Measurements from ENCODE around the gene C1orf21. TPM values are rescaled to one million over a fixed set of nuclear protein-coding genes. Genes with fewer than 3 reads are reported as not detected.

Gene C1orf21
- total RNA-seq, 1 donor from 2014 or later: 2.6 TPM

- no peak for TF ChIP-seq CTCF (IDR thresholded peaks at IDR 0.05; ENCODE audit: insufficient read depth, low read length, poor library complexity, severe bottlenecking)
- Histone ChIP-seq H3K36me3 (ENCODE audit: control insufficient read depth, insufficient read depth, low read length) (no peaks in the 10 kb centered on the region), H3K4me3 (ENCODE audit: low read depth, low read length) (no peak overlapping the region), H3K27me3 (ENCODE audit: control insufficient read depth, insufficient read depth, low read length) (no peaks in the 10 kb centered on the region)
- DNase-seq (ENCODE audit: low read depth): no peak
Observed at GRCh38 chr1:184621260-184621659, 234.4 kb downstream of the C1orf21 start.

- TF ChIP-seq CTCF (IDR thresholded peaks at IDR 0.05; ENCODE audit: insufficient read depth, low read length, poor library complexity, severe bottlenecking): no peak
Observed at GRCh38 chr1:184622136-184622823, 235.5 kb downstream of the C1orf21 start.

GRCh38 chr1:184623404-184623803, 236.6 kb downstream of the C1orf21 start:
- H3K4me3 ChIP-seq (ENCODE audit: low read depth, low read length): no peak overlapping the region
- no peak for DNase-seq (ENCODE audit: low read depth)
- H3K36me3 ChIP-seq (ENCODE audit: control insufficient read depth, insufficient read depth, low read length): no peaks in the 10 kb centered on the region
- TF ChIP-seq CTCF (IDR thresholded peaks at IDR 0.05; ENCODE audit: insufficient read depth, low read length, poor library complexity, severe bottlenecking): no peak
- no peaks in the 10 kb centered on the region for H3K27me3 ChIP-seq (ENCODE audit: control insufficient read depth, insufficient read depth, low read length)

More at GRCh38 chr1:184622136-184622823, 235.5 kb downstream of the C1orf21 start:
- DNase-seq (ENCODE audit: low read depth): peak; percentile 58
- no peak overlapping the region for H3K4me3 ChIP-seq (ENCODE audit: low read depth, low read length)
- H3K36me3 ChIP-seq (ENCODE audit: control insufficient read depth, insufficient read depth, low read length): no peaks in the 10 kb centered on the region
- H3K27me3 ChIP-seq (ENCODE audit: control insufficient read depth, insufficient read depth, low read length): no peaks in the 10 kb centered on the region

- no peak overlapping the region for H3K4me3 ChIP-seq (ENCODE audit: low read depth, low read length)
- no peaks in the 10 kb centered on the region for H3K36me3 ChIP-seq (ENCODE audit: control insufficient read depth, insufficient read depth, low read length)
- no peaks in the 10 kb centered on the region for H3K27me3 ChIP-seq (ENCODE audit: control insufficient read depth, insufficient read depth, low read length)
- DNase-seq (ENCODE audit: low read depth): no peak
- TF ChIP-seq CTCF (IDR thresholded peaks at IDR 0.05; ENCODE audit: insufficient read depth, low read length, poor library complexity, severe bottlenecking): no peak
Observed at GRCh38 chr1:184624051-184624450, 237.2 kb downstream of the C1orf21 start.

- H3K36me3 ChIP-seq (ENCODE audit: control insufficient read depth, insufficient read depth, low read length): no peaks in the 10 kb centered on the region
- DNase-seq (ENCODE audit: low read depth): no peak
- TF ChIP-seq CTCF (IDR thresholded peaks at IDR 0.05; ENCODE audit: insufficient read depth, low read length, poor library complexity, severe bottlenecking): no peak
- H3K4me3 ChIP-seq (ENCODE audit: low read depth, low read length): no peak overlapping the region
- no peaks in the 10 kb centered on the region for H3K27me3 ChIP-seq (ENCODE audit: control insufficient read depth, insufficient read depth, low read length)
Observed at GRCh38 chr1:184624626-184625025, 237.8 kb downstream of the C1orf21 start.

GRCh38 chr1:184625271-184625670, 238.4 kb downstream of the C1orf21 start:
- DNase-seq (ENCODE audit: low read depth): no peak
- TF ChIP-seq CTCF (IDR thresholded peaks at IDR 0.05; ENCODE audit: insufficient read depth, low read length, poor library complexity, severe bottlenecking): no peak
- no peaks in the 10 kb centered on the region for H3K27me3 ChIP-seq (ENCODE audit: control insufficient read depth, insufficient read depth, low read length)
- H3K4me3 ChIP-seq (ENCODE audit: low read depth, low read length): no peak overlapping the region
- H3K36me3 ChIP-seq (ENCODE audit: control insufficient read depth, insufficient read depth, low read length): no peaks in the 10 kb centered on the region
